ENCODE data around the gene ARHGEF40.

ARHGEF40 gene

GRCh38 chr14:21072031-21072473, 1.9 kb downstream of the ARHGEF40 start:
- DNase-seq = no peak
- Histone ChIP-seq H3K36me3 (ENCODE audit: insufficient read depth, low read length) (no peaks in the 10 kb centered on the region), H3K4me2 (ENCODE audit: insufficient read depth, low read length) (peak overlapping the region; percentile 89), H3K9ac (ENCODE audit: low read depth, low read length) (peak overlapping the region; percentile 47; the same call in 1 of the 2 replicates), H3K27ac (ENCODE audit: low read length) (no peak overlapping the region), H3K4me1 (ENCODE audit: insufficient read depth, low read length) (peaks cover 23% of the 10 kb centered on the region), H2AFZ (ENCODE audit: low read depth, low read length) (peak overlapping the region; percentile 45; the same call in 1 of the 2 replicates), H3K4me3 (ENCODE audit: low read depth in 1 of 2, low read length in 2 of 2) (peak overlapping the region; percentile 12 to 58; a peak in 2 of 4 replicates), H3K9me3 (ENCODE audit: insufficient read depth, low read length, severe bottlenecking) (no peaks in the 10 kb centered on the region), H3K79me2 (ENCODE audit: insufficient read depth, low read length) (no peaks in the 10 kb centered on the region), H3K27me3 (ENCODE audit: insufficient read depth, low read length, poor library complexity) (peaks cover 56% of the 10 kb centered on the region), H4K20me1 (ENCODE audit: insufficient read depth, low read length) (peaks cover 24% of the 10 kb centered on the region; the same call in 1 of the 2 replicates)
- ATAC-seq (ENCODE audit: insufficient read depth, low read depth) = no peak
- no peak for TF ChIP-seq EZH2 (IDR thresholded peaks at IDR 0.05; ENCODE audit: borderline replicate concordance, low read depth, low read length, severe bottlenecking)
- TF ChIP-seq, protein P1, sequence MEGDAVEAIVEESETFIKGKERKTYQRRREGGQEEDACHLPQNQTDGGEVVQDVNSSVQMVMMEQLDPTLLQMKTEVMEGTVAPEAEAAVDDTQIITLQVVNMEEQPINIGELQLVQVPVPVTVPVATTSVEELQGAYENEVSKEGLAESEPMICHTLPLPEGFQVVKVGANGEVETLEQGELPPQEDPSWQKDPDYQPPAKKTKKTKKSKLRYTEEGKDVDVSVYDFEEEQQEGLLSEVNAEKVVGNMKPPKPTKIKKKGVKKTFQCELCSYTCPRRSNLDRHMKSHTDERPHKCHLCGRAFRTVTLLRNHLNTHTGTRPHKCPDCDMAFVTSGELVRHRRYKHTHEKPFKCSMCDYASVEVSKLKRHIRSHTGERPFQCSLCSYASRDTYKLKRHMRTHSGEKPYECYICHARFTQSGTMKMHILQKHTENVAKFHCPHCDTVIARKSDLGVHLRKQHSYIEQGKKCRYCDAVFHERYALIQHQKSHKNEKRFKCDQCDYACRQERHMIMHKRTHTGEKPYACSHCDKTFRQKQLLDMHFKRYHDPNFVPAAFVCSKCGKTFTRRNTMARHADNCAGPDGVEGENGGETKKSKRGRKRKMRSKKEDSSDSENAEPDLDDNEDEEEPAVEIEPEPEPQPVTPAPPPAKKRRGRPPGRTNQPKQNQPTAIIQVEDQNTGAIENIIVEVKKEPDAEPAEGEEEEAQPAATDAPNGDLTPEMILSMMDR (IDR thresholded peaks at IDR 0.05; ENCODE audit: borderline replicate concordance, extremely low read depth, low read length, poor library complexity, severe bottlenecking) = no peak

GRCh38 chr14:21072781-21073339, 2.8 kb downstream of the ARHGEF40 start:
- no peaks in the 10 kb centered on the region for H3K9me3 ChIP-seq (ENCODE audit: insufficient read depth, low read length, severe bottlenecking)
- H3K27me3 ChIP-seq (ENCODE audit: insufficient read depth, low read length, poor library complexity) = peaks cover 50% of the 10 kb centered on the region
- no peak for TF ChIP-seq EZH2 (IDR thresholded peaks at IDR 0.05; ENCODE audit: borderline replicate concordance, low read depth, low read length, severe bottlenecking)
- TF ChIP-seq, protein P1 (IDR thresholded peaks at IDR 0.05; ENCODE audit: borderline replicate concordance, extremely low read depth, low read length, poor library complexity, severe bottlenecking) = no peak
- no peaks in the 10 kb centered on the region for H3K36me3 ChIP-seq (ENCODE audit: insufficient read depth, low read length)
- DNase-seq (no peak), ATAC-seq (ENCODE audit: insufficient read depth, low read depth) (no peak)
- H2AFZ ChIP-seq (ENCODE audit: low read depth, low read length) = no peak overlapping the region
- H4K20me1 ChIP-seq (ENCODE audit: insufficient read depth, low read length) = peaks cover 24% of the 10 kb centered on the region; the same call in 1 of the 2 replicates
- no peak overlapping the region for H3K27ac ChIP-seq (ENCODE audit: low read length)
- H3K79me2 ChIP-seq (ENCODE audit: insufficient read depth, low read length) = no peaks in the 10 kb centered on the region
- H3K4me1 ChIP-seq (ENCODE audit: insufficient read depth, low read length) = peaks cover 23% of the 10 kb centered on the region
- no peak overlapping the region for H3K9ac ChIP-seq (ENCODE audit: low read depth, low read length)
- H3K4me3 ChIP-seq (ENCODE audit: low read depth in 1 of 2, low read length in 2 of 2) = no peak overlapping the region
- H3K4me2 ChIP-seq (ENCODE audit: insufficient read depth, low read length) = no peak overlapping the region

GRCh38 chr14:21073921-21074320, 3.8 kb downstream of the ARHGEF40 start:
- H3K79me2 ChIP-seq (ENCODE audit: insufficient read depth, low read length) = no peaks in the 10 kb centered on the region
- ATAC-seq (ENCODE audit: insufficient read depth, low read depth) = no peak
- H4K20me1 ChIP-seq (ENCODE audit: insufficient read depth, low read length) = peaks cover 20% of the 10 kb centered on the region; the same call in 1 of the 2 replicates
- H3K9ac ChIP-seq (ENCODE audit: low read depth, low read length) = no peak overlapping the region
- H3K27ac ChIP-seq (ENCODE audit: low read length) = no peak overlapping the region
- no peak overlapping the region for H3K4me2 ChIP-seq (ENCODE audit: insufficient read depth, low read length)
- peaks cover 49% of the 10 kb centered on the region for H3K27me3 ChIP-seq (ENCODE audit: insufficient read depth, low read length, poor library complexity)
- TF ChIP-seq EZH2 (IDR thresholded peaks at IDR 0.05; ENCODE audit: borderline replicate concordance, low read depth, low read length, severe bottlenecking) = no peak
- TF ChIP-seq, protein P1 (IDR thresholded peaks at IDR 0.05; ENCODE audit: borderline replicate concordance, extremely low read depth, low read length, poor library complexity, severe bottlenecking) = no peak
- H2AFZ ChIP-seq (ENCODE audit: low read depth, low read length) = no peak overlapping the region
- H3K36me3 ChIP-seq (ENCODE audit: insufficient read depth, low read length) = no peaks in the 10 kb centered on the region
- peaks cover 23% of the 10 kb centered on the region for H3K4me1 ChIP-seq (ENCODE audit: insufficient read depth, low read length)
- no peak for DNase-seq
- H3K4me3 ChIP-seq (ENCODE audit: low read depth in 1 of 2, low read length in 2 of 2) = no peak overlapping the region
- H3K9me3 ChIP-seq (ENCODE audit: insufficient read depth, low read length, severe bottlenecking) = no peaks in the 10 kb centered on the region
